Coronary artery (tissue), 2 donors: Measurements from ENCODE around the gene ZC3H11A.
"Not testable (repeated sequence)": the region's sequence is repeated elsewhere in the genome, so short reads cannot be mapped to it uniquely, and the experiment has no call there.

Experiments used
- DNase-seq: peaks from one replicate; pipeline ENCODE4 v3.0.0-alpha.2; 2017; ENCODE audit warnings: low spot score
- H3K27ac ChIP-seq, 2 donors: fragments of 200-600 bp; sonication (generic); one replicate each; pipeline ENCODE4 v1.5.1; 2016 to 2019
- H3K4me3 ChIP-seq: fragments of 200-600 bp; sonication (generic); 2 replicates; pipeline ENCODE4 v1.5.1; 2016; ENCODE audit warnings: mild to moderate bottlenecking, moderate library complexity
- CTCF ChIP-seq: fragments of 200-600 bp; sonication (generic); IDR thresholded peaks from one replicate; pipeline ENCODE4 v1.5.1; 2019; ENCODE audit warnings: antibody characterized with exemption

Gene ZC3H11A

GRCh38 chr1:203795441-203796235, at the start of gene ZC3H11A, which contains the start of gene ZBED6:
Gene ZC3H11A (plus strand): TSS chr1:203795623. CDS start chr1:203817071, 21,448 bp downstream.
Gene ZBED6 (plus strand): TSS chr1:203795623. CDS start chr1:203797523, 1,900 bp downstream.
- peak; percentile 100 for DNase-seq
- no peak for TF ChIP-seq CTCF
- H3K4me3 ChIP-seq, result peak within 1 kb of the TSS; percentile 92
- H3K27ac ChIP-seq, result peak within 1 kb of the TSS; percentile 94 to 98

- Histone ChIP-seq H3K4me3 (no peak overlapping the region), H3K27ac (no peak overlapping the region)
- no peak for TF ChIP-seq CTCF
- no peak for DNase-seq
Observed at GRCh38 chr1:203746281-203746680, 49.1 kb upstream of the ZC3H11A start.

- no peak for DNase-seq
- no peak overlapping the region for H3K27ac ChIP-seq
- no peak for TF ChIP-seq CTCF
- no peak overlapping the region for H3K4me3 ChIP-seq
Observed at GRCh38 chr1:203751051-203751450, 44.4 kb upstream of the ZC3H11A start.

GRCh38 chr1:203751618-203752361, 43.6 kb upstream of the ZC3H11A start:
- H3K4me3 ChIP-seq, DNase-seq, H3K27ac ChIP-seq: not testable (repeated sequence)

- Histone ChIP-seq H3K4me3 (no peak overlapping the region), H3K27ac (no peak overlapping the region)
- no peak for TF ChIP-seq CTCF
- DNase-seq, result no peak
Observed at GRCh38 chr1:203754455-203754864, 41.0 kb upstream of the ZC3H11A start.

GRCh38 chr1:203756036-203756435, 39.4 kb upstream of the ZC3H11A start:
- no peak overlapping the region for H3K27ac ChIP-seq
- TF ChIP-seq CTCF, result no peak
- DNase-seq, result no peak
- H3K4me3 ChIP-seq, result no peak overlapping the region

- H3K27ac ChIP-seq, DNase-seq, H3K4me3 ChIP-seq: not testable (repeated sequence)
Observed at GRCh38 chr1:203758749-203759148, 36.7 kb upstream of the ZC3H11A start.

- no peak for TF ChIP-seq CTCF
- H3K4me3 ChIP-seq, result no peak overlapping the region
- no peak overlapping the region for H3K27ac ChIP-seq
- no peak for DNase-seq
Observed at GRCh38 chr1:203760506-203760905, 34.9 kb upstream of the ZC3H11A start.

- H3K4me3 ChIP-seq, DNase-seq, H3K27ac ChIP-seq: not testable (repeated sequence)
Observed at GRCh38 chr1:203761958-203762357, 33.5 kb upstream of the ZC3H11A start.
